HG03575 (cell line): ENCODE results near the gene PPP1R16B.

Source experiments
- ATAC-seq: cut with Tn5 transposase; IDR thresholded peaks from one replicate; pipeline ENCODE4 v1.9.1; 2021; ENCODE audit not compliant: unreplicated experiment, insufficient number of reproducible peaks, low FRiP score; ENCODE audit errors: extremely low read depth

PPP1R16B gene

GRCh38 chr20:38815446-38815845, 9.9 kb downstream of the PPP1R16B start:
- no peak for ATAC-seq

GRCh38 chr20:38818113-38819065, 12.9 kb downstream of the PPP1R16B start:
- no peak for ATAC-seq

GRCh38 chr20:38825571-38825900, 20.0 kb downstream of the PPP1R16B start:
- ATAC-seq, result no peak

GRCh38 chr20:38825901-38826625, 20.6 kb downstream of the PPP1R16B start:
- ATAC-seq, result no peak

- no peak for ATAC-seq
These were observed 22.3 kb downstream of the PPP1R16B start for GRCh38 chr20:38827770-38828281.

GRCh38 chr20:38828514-38829295, 23.2 kb downstream of the PPP1R16B start:
- ATAC-seq, result no peak

- ATAC-seq, result no peak
These were observed 23.9 kb downstream of the PPP1R16B start for GRCh38 chr20:38829296-38829875.

GRCh38 chr20:38830356-38830755, 24.9 kb downstream of the PPP1R16B start:
- ATAC-seq, result no peak

- ATAC-seq, result no peak
These were observed 25.7 kb downstream of the PPP1R16B start for GRCh38 chr20:38831049-38831691.

GRCh38 chr20:38831995-38832620, 26.6 kb downstream of the PPP1R16B start:
- ATAC-seq, result no peak

GRCh38 chr20:38833154-38833856, 27.8 kb downstream of the PPP1R16B start:
- no peak for ATAC-seq

- no peak for ATAC-seq
These were observed 28.3 kb downstream of the PPP1R16B start for GRCh38 chr20:38833857-38834164.

GRCh38 chr20:38834868-38835267, 29.4 kb downstream of the PPP1R16B start:
- no peak for ATAC-seq

- ATAC-seq, result no peak
These were observed 30.3 kb downstream of the PPP1R16B start for GRCh38 chr20:38835792-38836191.

- no peak for ATAC-seq
These were observed 31.5 kb downstream of the PPP1R16B start for GRCh38 chr20:38836991-38837390.

- ATAC-seq, result no peak
These were observed 32.8 kb downstream of the PPP1R16B start for GRCh38 chr20:38838326-38838725.

- no peak for ATAC-seq
These were observed 34.1 kb downstream of the PPP1R16B start for GRCh38 chr20:38839563-38839962.
